Naive B cell (primary cell): ENCODE results near the gene ADM. TPM values are rescaled to one million over a fixed set of nuclear protein-coding genes. Genes with fewer than 3 reads are reported as not detected.
"Not testable (repeated sequence)": the region's sequence is repeated elsewhere in the genome, so short reads cannot be mapped to it uniquely, and the experiment has no call there.

ENCODE experiments used
- ATAC-seq, 2 donors: fragments of 150-1000 bp; cut with Tn5 transposase; 2 replicates each; pipeline ENCODE4 v1.10.0; 2021; ENCODE audit warnings: low read depth in 2 of 2, mild to moderate bottlenecking in 2 of 2, moderate library complexity in 2 of 2
- DNase-seq: peaks from one replicate; pipeline ENCODE4 v3.0.0; 2022
- H3K27ac Mint-ChIP-seq, 6 donors: one replicate each; pipeline ENCODE4 v1.8.0; 2020 to 2022; ENCODE audit warnings: mild to moderate bottlenecking in 6 of 6, mixed read lengths in 6 of 6, moderate library complexity in 5 of 6, inconsistent platforms in 2 of 6
- H3K27me3 Mint-ChIP-seq, 3 donors: one replicate each; pipeline ENCODE4 v1.8.0; 2021 to 2022; ENCODE audit warnings: mixed read lengths in 3 of 3, mild to moderate bottlenecking in 1 of 3
- H3K36me3 Mint-ChIP-seq, 2 donors: one replicate each; pipeline ENCODE4 v1.8.0; 2020 to 2022; ENCODE audit warnings: mixed read lengths in 2 of 2, inconsistent platforms in 1 of 2, mild to moderate bottlenecking in 1 of 2
- H3K4me1 Mint-ChIP-seq, 3 donors: one replicate each; pipeline ENCODE4 v1.8.0; 2020 to 2022; ENCODE audit warnings: mixed read lengths in 3 of 3, inconsistent platforms in 1 of 3, mild to moderate bottlenecking in 1 of 3, moderate library complexity in 1 of 3
- H3K4me3 Mint-ChIP-seq, 8 donors: one replicate each; pipeline ENCODE4 v1.8.0; 2020 to 2022; ENCODE audit warnings: mild to moderate bottlenecking in 8 of 8, mixed read lengths in 8 of 8, moderate library complexity in 8 of 8, inconsistent platforms in 2 of 8
- H3K9me3 Mint-ChIP-seq, 7 donors: one replicate each; pipeline ENCODE4 v1.8.0; 2020 to 2022; ENCODE audit warnings: mixed read lengths in 7 of 7, mild to moderate bottlenecking in 5 of 7, inconsistent platforms in 2 of 7, moderate library complexity in 1 of 7
- polyA plus RNA-seq, 6 donors: library from polyadenylated mRNA; unstranded; fragments of 300-500 nt; fragmentation: Illumina TruSeq; gene quantifications; one replicate each; pipeline ENCODE4 v1.2.3, GENCODE V29; 2021; ENCODE audit warnings: low read depth in 6 of 6

The ADM gene, protein sequence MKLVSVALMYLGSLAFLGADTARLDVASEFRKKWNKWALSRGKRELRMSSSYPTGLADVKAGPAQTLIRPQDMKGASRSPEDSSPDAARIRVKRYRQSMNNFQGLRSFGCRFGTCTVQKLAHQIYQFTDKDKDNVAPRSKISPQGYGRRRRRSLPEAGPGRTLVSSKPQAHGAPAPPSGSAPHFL
- polyA plus RNA-seq, result 1 to 10 TPM in 1 of 6 donors, under 1 TPM in 1, not detected in 4; 0.19 to 1.9 TPM

DNA sequence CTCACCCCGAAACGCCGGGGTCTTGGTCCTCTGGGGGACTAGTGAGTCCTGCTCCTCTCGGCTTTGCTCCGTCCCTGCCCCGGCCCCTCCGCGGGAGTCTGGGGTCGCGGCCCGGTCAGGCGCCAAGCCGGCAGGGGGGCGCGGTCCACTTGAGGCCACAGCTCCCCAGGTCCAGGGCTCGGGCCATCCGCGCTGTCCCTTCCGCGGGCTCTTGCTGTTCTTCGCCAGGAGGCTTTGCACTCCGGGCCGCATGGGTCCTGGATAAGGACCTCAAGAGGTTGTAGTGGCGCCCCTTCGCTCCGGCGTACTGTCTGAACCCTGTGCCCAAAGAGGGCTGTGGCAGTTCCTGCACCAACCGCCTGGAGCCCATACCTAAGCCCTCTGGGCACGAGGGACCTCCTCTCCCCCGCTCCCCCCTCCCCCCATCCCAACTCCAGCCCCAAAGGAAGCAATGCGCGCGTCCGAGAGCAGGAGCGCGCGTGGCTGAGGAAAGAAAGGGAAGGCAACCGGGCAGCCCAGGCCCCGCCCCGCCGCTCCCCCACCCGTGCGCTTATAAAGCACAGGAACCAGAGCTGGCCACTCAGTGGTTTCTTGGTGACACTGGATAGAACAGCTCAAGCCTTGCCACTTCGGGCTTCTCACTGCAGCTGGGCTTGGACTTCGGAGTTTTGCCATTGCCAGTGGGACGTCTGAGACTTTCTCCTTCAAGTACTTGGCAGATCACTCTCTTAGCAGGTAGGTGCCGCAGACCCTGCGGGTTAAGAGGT lies at the start of gene ADM:
TSS of gene ADM (plus strand) at position 579 of the 767 bp plus-strand sequence. CDS start 628 bp downstream, outside the sequence.
- Mint-ChIP-seq H3K9me3 (no peaks in the 10 kb centered on the region), H3K4me3 (peak within 1 kb of the TSS; percentile 89 to 100 (median 98)), H3K27me3 (peaks cover 6 to 21% (median 16%) of the 10 kb centered on the region in 3 donors), H3K27ac (peak within 1 kb of the TSS in 4 of 6 donors; percentile 15 to 78 (median 44)), H3K4me1 (peaks cover 42 to 63% (median 48%) of the 10 kb centered on the region in 3 donors), H3K36me3 (no peaks in the 10 kb centered on the region)
- ATAC-seq, result peak; percentile 42 to 43
- peak; percentile 45 for DNase-seq

DNA sequence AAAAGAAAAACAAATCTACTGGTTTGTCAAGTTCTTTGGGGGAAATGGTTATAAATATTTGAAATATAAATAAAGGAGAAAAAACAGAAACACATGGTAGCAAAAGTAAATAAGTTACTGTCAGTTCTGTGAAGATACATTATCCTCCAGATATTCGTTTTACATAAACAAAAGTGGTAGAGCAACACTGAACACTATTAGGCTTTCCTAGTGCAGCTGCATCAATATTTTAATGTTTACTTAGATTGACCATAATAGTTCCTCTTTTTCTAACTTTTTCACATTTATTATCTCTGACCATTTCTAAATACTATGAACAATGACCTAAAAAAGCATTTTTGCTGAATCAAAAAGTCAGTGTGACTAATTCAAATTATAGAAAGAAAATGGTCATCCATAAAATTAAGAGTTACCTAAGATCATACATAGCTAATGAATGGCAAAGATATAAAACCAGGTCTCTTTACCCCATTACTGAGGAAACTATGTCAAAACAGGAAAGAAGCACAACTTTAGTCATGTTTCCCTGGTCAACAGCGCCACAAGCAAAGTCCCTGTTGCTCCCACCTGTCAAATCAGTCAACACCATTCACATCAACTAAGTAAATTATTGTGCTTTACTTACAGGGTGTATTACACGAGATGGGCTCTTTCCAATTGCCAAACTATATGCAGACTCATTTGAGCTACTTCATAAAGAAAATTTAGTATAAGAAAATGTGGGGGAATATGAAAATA lies 49.3 kb upstream of the ADM start:
- ATAC-seq, result no peak
- Mint-ChIP-seq H3K4me1 (peaks cover 4 to 8% (median 5%) of the 10 kb centered on the region in 3 donors), H3K9me3 (no peaks in the 10 kb centered on the region), H3K36me3 (no peaks in the 10 kb centered on the region), H3K4me3 (no peak overlapping the region), H3K27ac (peak overlapping the region in 1 of 6 donors; percentile 44), H3K27me3 (no peaks in the 10 kb centered on the region)
- no peak for DNase-seq

DNA sequence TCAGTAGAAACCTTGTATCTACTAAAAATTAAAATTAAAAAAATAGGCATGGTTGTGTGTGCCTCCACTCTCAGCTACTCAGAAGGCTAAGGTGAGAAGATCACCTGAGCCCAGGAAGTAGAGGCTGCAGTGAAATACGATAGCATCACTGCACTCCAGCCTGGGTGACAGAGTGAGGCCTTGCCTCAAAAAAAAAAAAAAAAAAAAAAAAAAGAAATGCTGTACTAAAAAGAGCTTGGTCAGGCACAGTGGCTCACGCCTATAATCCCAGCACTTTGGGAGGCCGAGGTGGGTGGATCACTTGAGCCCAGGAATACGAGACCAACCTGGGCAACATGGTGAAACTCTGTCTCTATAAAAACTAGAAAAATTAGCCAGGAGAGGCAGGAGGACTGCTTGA lies 47.4 kb upstream of the ADM start:
- no peaks in the 10 kb centered on the region for H3K27me3 Mint-ChIP-seq
- H3K9me3 Mint-ChIP-seq, result no peaks in the 10 kb centered on the region
- ATAC-seq (no peak), DNase-seq (no peak)
- H3K36me3 Mint-ChIP-seq, result no peaks in the 10 kb centered on the region
- no peak overlapping the region for H3K27ac Mint-ChIP-seq
- H3K4me3 Mint-ChIP-seq, result no peak overlapping the region
- peaks cover 4 to 8% (median 5%) of the 10 kb centered on the region in 3 donors for H3K4me1 Mint-ChIP-seq

DNA sequence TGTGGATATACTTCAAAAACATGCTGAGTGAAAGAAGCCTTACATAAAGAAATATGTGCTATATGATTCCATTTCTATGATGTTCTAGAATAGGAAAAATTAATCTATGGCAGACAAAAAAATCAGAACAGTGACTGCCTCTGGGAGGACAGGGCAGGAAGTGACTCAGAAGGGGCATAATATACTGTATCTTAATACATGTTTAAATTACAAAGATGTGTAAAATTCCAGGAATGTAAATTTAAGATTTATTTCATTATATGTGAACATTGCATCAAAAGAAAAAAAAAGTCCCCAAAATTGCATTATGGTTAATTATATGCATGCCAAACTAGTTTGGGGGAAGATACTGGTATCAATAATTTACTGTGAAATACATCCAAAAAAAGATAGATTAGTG lies 43.1 kb upstream of the ADM start:
- Mint-ChIP-seq H3K36me3 (peaks cover 0 to 5% of the 10 kb centered on the region in 2 donors), H3K27ac (no peak overlapping the region), H3K4me3 (no peak overlapping the region), H3K4me1 (no peaks in the 10 kb centered on the region), H3K27me3 (no peaks in the 10 kb centered on the region), H3K9me3 (no peaks in the 10 kb centered on the region)
- ATAC-seq (no peak), DNase-seq (no peak)

DNA sequence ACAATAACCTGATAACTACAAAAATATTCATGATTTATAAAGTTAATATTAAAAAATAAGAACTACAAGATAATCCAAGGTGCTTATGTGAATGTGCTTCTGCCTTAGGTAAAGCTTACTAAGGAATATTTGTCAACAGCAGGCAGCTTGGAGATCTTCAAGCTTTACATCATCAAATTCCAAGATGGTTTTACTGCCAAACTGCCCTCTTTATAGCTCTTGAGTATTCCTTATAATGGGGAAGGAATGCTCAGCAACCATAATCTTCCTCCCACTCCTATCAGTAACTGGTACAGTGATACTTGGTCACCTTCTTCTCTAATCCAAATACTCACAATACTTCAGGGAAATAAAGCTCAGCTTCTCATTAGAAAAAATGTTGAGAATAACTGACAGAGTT lies 40.9 kb upstream of the ADM start:
- no peaks in the 10 kb centered on the region for H3K4me1 Mint-ChIP-seq
- peaks cover 0 to 5% of the 10 kb centered on the region in 2 donors for H3K36me3 Mint-ChIP-seq
- no peak overlapping the region for H3K4me3 Mint-ChIP-seq
- ATAC-seq (no peak), DNase-seq (no peak)
- no peaks in the 10 kb centered on the region for H3K27me3 Mint-ChIP-seq
- H3K9me3 Mint-ChIP-seq, result no peaks in the 10 kb centered on the region
- no peak overlapping the region for H3K27ac Mint-ChIP-seq

DNA sequence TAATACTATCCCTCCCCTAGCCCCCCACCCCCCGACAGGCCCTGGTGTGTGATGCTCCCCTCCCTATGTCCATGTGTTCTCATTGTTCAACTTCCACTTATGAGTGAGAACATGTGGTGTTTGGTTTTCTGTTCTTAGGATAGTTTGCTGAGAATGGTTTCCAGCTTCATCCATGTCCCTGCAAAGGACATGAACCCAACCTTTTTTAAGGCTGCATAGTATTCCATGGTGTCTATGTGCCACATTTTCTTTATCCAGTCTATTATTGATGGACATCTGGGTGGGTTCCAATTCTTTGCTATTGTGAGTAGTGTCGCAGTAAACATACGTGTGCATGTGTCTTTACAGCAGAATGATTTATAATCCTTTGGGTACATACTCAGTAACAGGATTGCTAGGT lies 40.2 kb upstream of the ADM start:
- not testable (repeated sequence) for H3K36me3 Mint-ChIP-seq, H3K4me3 Mint-ChIP-seq, H3K4me1 Mint-ChIP-seq, H3K27me3 Mint-ChIP-seq, DNase-seq, ATAC-seq, H3K9me3 Mint-ChIP-seq, H3K27ac Mint-ChIP-seq

DNA sequence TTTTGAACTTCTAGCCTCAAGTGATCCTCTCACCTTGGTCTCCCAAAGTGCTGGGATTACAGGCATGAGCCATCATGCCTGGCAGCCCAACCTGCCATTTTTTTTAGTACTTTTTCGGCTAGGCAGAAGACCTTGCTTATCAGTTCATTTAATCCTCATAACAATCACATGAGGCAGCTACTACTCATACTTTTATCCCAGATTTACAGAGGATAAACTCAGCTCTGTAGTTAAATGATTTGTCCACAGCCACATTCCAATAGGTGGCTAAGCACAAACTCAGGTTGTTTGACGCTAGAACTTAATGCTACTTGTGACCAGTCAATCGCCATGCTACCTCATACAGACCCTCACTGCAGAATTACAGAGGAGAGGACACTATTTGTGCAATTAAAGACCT lies 38.9 kb upstream of the ADM start:
- Mint-ChIP-seq H3K27me3 (no peaks in the 10 kb centered on the region), H3K27ac (no peak overlapping the region), H3K4me1 (peaks cover 0 to 2% (median 0%) of the 10 kb centered on the region in 3 donors), H3K36me3 (peaks cover 0 to 5% of the 10 kb centered on the region in 2 donors), H3K9me3 (no peaks in the 10 kb centered on the region), H3K4me3 (no peak overlapping the region)
- no peak for DNase-seq
- ATAC-seq, result no peak

DNA sequence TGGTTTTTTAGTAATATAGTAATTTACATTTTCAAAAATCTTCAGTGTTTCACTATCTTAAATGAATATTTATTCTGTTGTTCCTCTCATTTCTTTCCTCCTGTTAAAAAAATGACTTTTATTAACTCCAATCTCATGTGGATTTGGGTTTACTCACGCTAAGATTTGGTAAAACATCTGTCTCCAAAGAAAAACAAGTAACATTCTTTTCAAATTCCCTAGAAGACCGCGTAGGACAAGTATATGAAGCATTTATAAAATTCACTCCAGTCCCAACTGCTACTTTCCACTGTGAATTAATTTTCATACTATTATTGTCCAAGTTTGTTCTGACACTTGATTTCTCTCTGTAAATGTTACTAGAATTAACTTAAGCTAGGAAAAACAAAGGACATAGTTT lies 37.1 kb upstream of the ADM start:
- no peak for DNase-seq
- Mint-ChIP-seq H3K9me3 (no peaks in the 10 kb centered on the region), H3K36me3 (peaks cover 0 to 5% of the 10 kb centered on the region in 2 donors), H3K4me1 (peaks cover 0 to 2% (median 0%) of the 10 kb centered on the region in 3 donors), H3K27ac (no peak overlapping the region), H3K4me3 (no peak overlapping the region), H3K27me3 (no peaks in the 10 kb centered on the region)
- ATAC-seq, result no peak

DNA sequence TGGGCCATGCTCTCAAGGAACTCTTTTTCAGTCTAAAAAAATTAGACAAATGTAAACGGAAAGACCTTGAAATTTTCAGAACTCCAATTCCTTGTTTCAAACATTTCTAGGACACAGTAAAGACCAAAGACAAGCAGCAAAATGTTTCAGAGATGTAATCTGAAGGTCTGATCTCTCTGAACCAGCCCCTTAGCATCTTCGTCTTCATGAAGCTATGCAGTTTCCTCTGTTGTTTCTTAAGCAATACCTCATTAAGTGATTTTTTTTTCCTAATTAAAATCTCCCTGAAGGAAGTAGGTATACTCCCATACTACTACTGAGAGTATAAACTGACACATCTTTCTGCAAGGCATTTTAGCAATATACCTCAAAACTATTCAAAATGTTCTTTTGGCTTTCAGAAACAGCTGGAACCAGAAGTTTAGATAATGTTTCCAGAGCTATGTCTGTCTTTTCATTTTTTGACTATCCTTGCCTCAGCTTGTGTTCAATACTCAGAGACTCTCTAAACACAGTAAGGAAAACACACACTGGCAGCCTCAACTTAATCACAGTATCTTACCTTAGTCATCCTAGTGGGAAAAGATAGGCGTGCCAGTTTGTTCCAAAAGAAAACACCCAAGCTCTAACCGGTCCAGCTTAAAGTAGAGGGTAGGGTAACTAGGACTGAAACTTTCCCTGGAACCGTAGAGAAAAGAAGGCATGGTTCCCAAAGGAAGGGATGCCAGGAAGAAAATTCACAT lies 36.0 kb upstream of the ADM start:
- DNase-seq (no peak), ATAC-seq (no peak)
- H3K36me3 Mint-ChIP-seq, result peaks cover 0 to 5% of the 10 kb centered on the region in 2 donors
- H3K4me1 Mint-ChIP-seq, result peaks cover 0 to 2% (median 0%) of the 10 kb centered on the region in 3 donors
- no peaks in the 10 kb centered on the region for H3K9me3 Mint-ChIP-seq
- H3K27ac Mint-ChIP-seq, result no peak overlapping the region
- no peak overlapping the region for H3K4me3 Mint-ChIP-seq
- no peaks in the 10 kb centered on the region for H3K27me3 Mint-ChIP-seq

DNA sequence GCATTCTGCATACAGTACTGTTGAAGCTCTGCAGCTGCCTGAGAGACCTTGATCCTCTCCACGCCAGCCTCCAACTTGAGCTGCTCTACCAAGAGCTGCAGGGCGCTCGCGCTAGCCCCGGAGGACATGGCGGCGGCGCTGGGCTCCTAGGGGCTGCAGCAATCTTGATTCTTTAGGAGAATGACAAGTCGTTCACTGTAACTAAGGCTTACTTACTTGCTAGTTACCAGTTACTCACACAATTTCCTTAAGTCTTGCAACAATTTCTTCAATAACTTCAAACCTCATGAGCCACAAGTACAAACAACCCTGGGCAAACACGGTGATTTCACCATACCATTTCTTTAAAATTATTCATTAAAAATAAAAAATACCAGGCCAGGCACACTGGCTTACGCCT lies 32.7 kb upstream of the ADM start:
- ATAC-seq (peak in 1 of 2 donors; percentile 35), DNase-seq (no peak)
- Mint-ChIP-seq H3K9me3 (no peaks in the 10 kb centered on the region), H3K27ac (no peak overlapping the region), H3K27me3 (no peaks in the 10 kb centered on the region), H3K4me1 (peaks cover 5 to 9% (median 6%) of the 10 kb centered on the region in 3 donors), H3K4me3 (no peak overlapping the region), H3K36me3 (no peaks in the 10 kb centered on the region)

DNA sequence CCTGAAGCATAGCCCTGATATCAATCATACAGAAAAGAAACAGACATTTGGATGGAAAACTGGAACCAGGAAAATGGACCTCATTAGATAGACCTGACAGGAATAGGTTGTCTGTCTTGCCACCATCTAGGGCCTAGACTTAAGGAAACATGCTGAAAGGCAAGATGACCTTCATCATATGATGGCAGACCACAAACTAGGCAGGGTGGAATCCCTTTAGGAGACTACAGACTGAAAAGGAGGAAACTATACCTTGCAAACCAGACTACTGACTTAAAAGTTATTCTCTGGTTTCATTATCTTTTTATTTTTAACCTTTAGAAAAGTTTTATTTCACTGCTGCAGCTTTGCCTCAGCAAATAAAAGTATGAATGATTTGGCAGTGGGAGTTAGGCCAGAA lies 31.1 kb upstream of the ADM start:
- no peak overlapping the region for H3K27ac Mint-ChIP-seq
- H3K4me3 Mint-ChIP-seq, result peak overlapping the region in 1 of 8 donors; percentile 20
- peaks cover 5 to 9% (median 6%) of the 10 kb centered on the region in 3 donors for H3K4me1 Mint-ChIP-seq
- no peaks in the 10 kb centered on the region for H3K9me3 Mint-ChIP-seq
- no peaks in the 10 kb centered on the region for H3K36me3 Mint-ChIP-seq
- ATAC-seq (peak in 1 of 2 donors; percentile 27), DNase-seq (no peak)
- H3K27me3 Mint-ChIP-seq, result no peaks in the 10 kb centered on the region

DNA sequence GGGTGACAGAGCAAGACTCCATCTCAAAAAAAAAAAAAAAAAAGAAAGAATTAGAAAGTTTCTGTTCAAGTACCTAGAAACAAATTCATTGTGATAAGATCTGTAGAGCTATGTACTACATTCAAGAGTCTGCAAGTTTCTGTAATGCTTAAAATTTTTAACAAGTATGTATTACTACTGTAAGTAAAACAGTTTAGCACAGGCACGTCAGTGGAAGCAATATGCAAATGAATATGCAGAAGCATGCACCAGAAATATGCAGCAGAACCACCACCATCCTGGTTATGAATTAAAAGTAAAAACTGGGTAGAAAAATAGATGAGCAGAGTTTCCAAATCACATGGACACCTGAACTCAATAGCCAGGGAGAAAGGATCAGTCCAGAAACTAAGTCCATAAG lies 30.1 kb upstream of the ADM start:
- H3K9me3 Mint-ChIP-seq, result no peaks in the 10 kb centered on the region
- no peak overlapping the region for H3K4me3 Mint-ChIP-seq
- H3K27ac Mint-ChIP-seq, result peak overlapping the region in 2 of 6 donors; percentile 19 to 84
- ATAC-seq (no peak), DNase-seq (no peak)
- peaks cover 5 to 6% (median 6%) of the 10 kb centered on the region in 3 donors for H3K4me1 Mint-ChIP-seq
- H3K36me3 Mint-ChIP-seq, result no peaks in the 10 kb centered on the region
- no peaks in the 10 kb centered on the region for H3K27me3 Mint-ChIP-seq

DNA sequence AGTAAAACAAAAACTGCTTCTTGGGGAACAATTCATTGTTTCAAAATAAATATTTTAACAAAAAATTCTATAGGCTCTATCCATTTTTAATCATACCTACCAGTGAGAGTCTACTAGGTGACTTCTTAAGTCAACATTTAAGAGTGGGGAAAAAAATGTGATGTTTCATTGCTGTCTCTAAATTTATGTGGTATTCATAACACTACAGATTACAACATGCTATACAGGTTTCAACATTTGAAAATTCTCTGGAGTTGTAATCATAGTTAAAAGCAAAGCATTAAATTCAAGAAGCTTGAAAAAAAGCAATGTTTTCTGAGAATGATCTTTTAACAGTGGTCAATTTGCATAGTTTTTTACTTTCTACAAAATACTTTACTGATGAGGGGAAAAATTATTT lies 29.2 kb upstream of the ADM start:
- no peaks in the 10 kb centered on the region for H3K36me3 Mint-ChIP-seq
- H3K27ac Mint-ChIP-seq, result peak overlapping the region in 1 of 6 donors; percentile 6
- no peak for ATAC-seq
- H3K4me3 Mint-ChIP-seq, result no peak overlapping the region
- no peaks in the 10 kb centered on the region for H3K27me3 Mint-ChIP-seq
- H3K4me1 Mint-ChIP-seq, result peaks cover 5 to 11% (median 6%) of the 10 kb centered on the region in 3 donors
- H3K9me3 Mint-ChIP-seq, result no peaks in the 10 kb centered on the region
- DNase-seq, result no peak
